Femur (tissue), 1 donor: ENCODE measurements around the gene SUSD3.
A peak's percentile ranks its signal among the peaks of the same experiment; 100 is the strongest.

ENCODE experiments used
- DNase-seq: peaks from one replicate; pipeline ENCODE4 v3.0.0-alpha.2; 2017

The SUSD3 gene

GRCh38 chr9:93077811-93078210 lies 19.3 kb downstream of the SUSD3 start:
- DNase-seq: peak; percentile 6

GRCh38 chr9:93079371-93079770 lies 20.9 kb downstream of the SUSD3 start:
- peak; percentile 10 for DNase-seq

GRCh38 chr9:93080406-93080805 lies 21.9 kb downstream of the SUSD3 start:
- DNase-seq: peak; percentile 15

GRCh38 chr9:93081081-93081529 lies 22.6 kb downstream of the SUSD3 start:
- DNase-seq: peak; percentile 41

GRCh38 chr9:93081931-93082330 lies 23.4 kb downstream of the SUSD3 start:
- peak; percentile 8 for DNase-seq

- DNase-seq: peak; percentile 42
Measured at GRCh38 chr9:93082841-93083411, 24.4 kb downstream of the SUSD3 start.

GRCh38 chr9:93083592-93084470 lies 25.3 kb downstream of the SUSD3 start:
- peak; percentile 11 for DNase-seq

GRCh38 chr9:93084471-93084881 lies 26.0 kb downstream of the SUSD3 start:
- peak; percentile 7 for DNase-seq

GRCh38 chr9:93085676-93086075 lies 27.2 kb downstream of the SUSD3 start:
- DNase-seq: no peak

GRCh38 chr9:93086447-93087224 lies 28.1 kb downstream of the SUSD3 start:
- no peak for DNase-seq

- peak; percentile 8 for DNase-seq
Measured at GRCh38 chr9:93087971-93088655, 29.6 kb downstream of the SUSD3 start.

- DNase-seq: peak; percentile 7
Measured at GRCh38 chr9:93088656-93089015, 30.1 kb downstream of the SUSD3 start.

- no peak for DNase-seq
Measured at GRCh38 chr9:93089024-93089423, 30.5 kb downstream of the SUSD3 start.

GRCh38 chr9:93089481-93089991 lies 31.0 kb downstream of the SUSD3 start:
- peak; percentile 18 for DNase-seq

GRCh38 chr9:93090091-93090655 lies 31.7 kb downstream of the SUSD3 start:
- DNase-seq: no peak

GRCh38 chr9:93091056-93091452 lies 32.6 kb downstream of the SUSD3 start:
- DNase-seq: peak; percentile 15

GRCh38 chr9:93091453-93092081 lies 33.1 kb downstream of the SUSD3 start:
- DNase-seq: peak; percentile 34

- DNase-seq: peak; percentile 20
Measured at GRCh38 chr9:93092251-93092991, 33.9 kb downstream of the SUSD3 start.

GRCh38 chr9:93093127-93093876 lies 34.8 kb downstream of the SUSD3 start:
- DNase-seq: peak; percentile 40
